Measurements from ENCODE around the gene STAG1. TPM values are rescaled to one million over a fixed set of nuclear protein-coding genes. Genes with fewer than 3 reads are reported as not detected.

Gene STAG1
- polyA plus RNA-seq, 1 of the 3 experiments (the other 2 are of a cell fraction) = 5.5 TPM

GRCh38 chr3:136385457-136385856, 366.7 kb downstream of the STAG1 start:
- CTCF ChIA-PET = interaction anchor here (9.5 kb wide), 1 partner anchor 367 kb away, joined by 127 read pairs; the partner anchor contains the start of gene STAG1
- POLR2A ChIA-PET = no interaction called here
- H3K27me3 ChIP-seq (ENCODE audit: insufficient read depth) = no peaks in the 10 kb centered on the region
- no peaks in the 10 kb centered on the region for H3K9me2 ChIP-seq
- no peaks in the 10 kb centered on the region for H3K79me2 ChIP-seq (ENCODE audit: insufficient read depth)
- no peak overlapping the region for H3K4me3 ChIP-seq (ENCODE audit: low read depth in 2 of 2, low read length in 1 of 2)
- 86% methylated on average over 2 of the region's 2 CpGs for WGBS (ENCODE audit: low lambda C conversion rate)
- TF ChIP-seq MAX (IDR thresholded peaks at IDR 0.05; ENCODE audit: low read depth) (no peak), FOSL2 (IDR thresholded peaks at IDR 0.05; ENCODE audit: borderline replicate concordance, low read depth) (no peak), JUND (IDR thresholded peaks at IDR 0.05) (no peak), MEF2A (IDR thresholded peaks at IDR 0.05; ENCODE audit: borderline replicate concordance, low read depth) (no peak), CHD2 (IDR thresholded peaks at IDR 0.05; ENCODE audit: low read length, partially characterized antibody) (no peak), RAD21 (IDR thresholded peaks at IDR 0.05; ENCODE audit: low read length) (no peak), TAF1 (IDR thresholded peaks at IDR 0.05; ENCODE audit: borderline replicate concordance, low read depth, low read length) (no peak), FOXM1 (IDR thresholded peaks at IDR 0.05; ENCODE audit: low read depth) (no peak), NRF1 (IDR thresholded peaks at IDR 0.05; ENCODE audit: low read depth, low read length) (no peak), USF1 (IDR thresholded peaks at IDR 0.05; ENCODE audit: borderline replicate concordance, low read depth) (no peak), ELF1 (IDR thresholded peaks at IDR 0.05) (no peak), USF2 (IDR thresholded peaks at IDR 0.05; ENCODE audit: borderline replicate concordance, low read depth, low read length) (no peak), FOXJ3 (CRISPR knock-in tag; IDR thresholded peaks at IDR 0.05) (no peak), GABPA (IDR thresholded peaks at IDR 0.05; ENCODE audit: low read depth) (no peak), TCF12 (IDR thresholded peaks at IDR 0.05) (no peak), EZH2phosphoT487 (IDR thresholded peaks at IDR 0.05; ENCODE audit: borderline replicate concordance, low read depth) (no peak), CTCF (IDR thresholded peaks at IDR 0.05) (no peak), SMC3 (IDR thresholded peaks at IDR 0.05; ENCODE audit: low read depth, low read length) (no peak), TEAD4 (IDR thresholded peaks at IDR 0.05; ENCODE audit: borderline replicate concordance, insufficient read depth) (no peak)
- H3K4me2 ChIP-seq = no peak overlapping the region
- no peaks in the 10 kb centered on the region for H4K20me1 ChIP-seq (ENCODE audit: insufficient read depth)
- no peak overlapping the region for H3K9ac ChIP-seq
- no peaks in the 10 kb centered on the region for H3K9me3 ChIP-seq
- no peak overlapping the region for H3K27ac ChIP-seq (ENCODE audit: low read depth in 2 of 2, low read length in 1 of 2)
- H3K4me1 ChIP-seq (ENCODE audit: control insufficient read depth in 1 of 2, insufficient read depth in 2 of 2, low read depth in 1 of 2, low read length in 1 of 2) = no peaks in the 10 kb centered on the region
- H3K36me3 ChIP-seq (replicated peaks in 1 of 2; ENCODE audit: control insufficient read depth in 1 of 2, insufficient read depth in 2 of 2, low read length in 1 of 2) = peaks cover 0 to 6% of the 10 kb centered on the region in 2 experiments
- H2AFZ ChIP-seq (ENCODE audit: low read depth) = no peak overlapping the region
- DNase-seq = no peak
- H3F3A ChIP-seq (replicated peaks; ENCODE audit: insufficient read depth) = peaks cover 3% of the 10 kb centered on the region
